Sigmoid colon (tissue), 7 donors: ENCODE data around the gene XPNPEP3. TPM values are rescaled to one million over a fixed set of nuclear protein-coding genes. Genes with fewer than 3 reads are reported as not detected.
A peak's percentile ranks its signal among the peaks of the same experiment; 100 is the strongest.

ENCODE experiments used
- DNase-seq: peaks from one replicate; pipeline ENCODE4 v3.0.0-alpha.2; 2019
- H3K27ac ChIP-seq, 4 donors: fragments of 200-600 bp; sonication (generic); one replicate each; pipeline ENCODE4 v1.5.1; 2016 to 2019; ENCODE audit warnings: mild to moderate bottlenecking in 1 of 4
- H3K27me3 ChIP-seq, 3 donors: fragments of 200-600 bp; sonication (generic); one replicate each; pipeline ENCODE4 v1.5.1; 2019; ENCODE audit warnings: mild to moderate bottlenecking in 1 of 3
- H3K36me3 ChIP-seq, 4 donors: fragments of 200-600 bp; sonication (generic); one replicate each; pipeline ENCODE4 v1.5.1; 2016 to 2019
- H3K4me1 ChIP-seq, 4 donors: fragments of 200-600 bp; sonication (generic); one replicate each; pipeline ENCODE4 v1.5.1; 2017 to 2019
- H3K4me3 ChIP-seq, 4 donors: fragments of 200-600 bp; sonication (generic); one replicate each; pipeline ENCODE4 v1.5.1; 2017 to 2019; ENCODE audit warnings: mild to moderate bottlenecking in 2 of 4, moderate library complexity in 1 of 4
- H3K9me3 ChIP-seq, 4 donors: fragments of 200-600 bp in 3 of 4; sonication (generic) in 3 of 4; one replicate each; pipeline versions ENCODE4 v1.5.1 to v1.6.1; 2013 to 2019
- EP300 ChIP-seq, 4 donors: sonication (generic); formaldehyde crosslinking; IDR thresholded peaks; one replicate each; pipeline ENCODE4 v1.6.1; 2017; ENCODE audit warnings: antibody characterized with exemption in 4 of 4
- POLR2A ChIP-seq, 2 donors: fragments of 450-650 bp; IDR thresholded peaks; one replicate each; pipeline ENCODE4 v1.6.1; 2016; ENCODE audit warnings: antibody characterized with exemption in 2 of 2, mild to moderate bottlenecking in 2 of 2, moderate library complexity in 2 of 2
- POLR2AphosphoS5 ChIP-seq, 4 donors: sonication (generic); formaldehyde crosslinking; IDR thresholded peaks; one replicate each; pipeline ENCODE4 v1.6.1; 2017; ENCODE audit warnings: antibody characterized with exemption in 4 of 4
- WGBS, 2 donors: extraction: QIAGEN DNeasy Blood & Tissue Kit; methylation state at CpG; one replicate each; pipeline ENCODE4 v1.1.7; 2013; 5-methylcytosine and 5-hydroxymethylcytosine counted together
- intact Hi-C: fragments of 100-400 bp; cut with DNase I; formaldehyde crosslinking; loops from one replicate; pipeline ENCODE4 v1.15.1; 2023
- polyA plus RNA-seq, 3 donors: library from polyadenylated mRNA; stranded (reverse); fragments of 200-250 nt; gene quantifications; one replicate each; pipeline ENCODE4 v1.2.3, GENCODE V29; 2013
- total RNA-seq, 4 donors: library from RNA; depleted of rRNA; stranded (reverse); fragments of >200 nt; gene quantifications; one replicate each; pipeline ENCODE4 v1.1.0, GENCODE V29; 2016
- TF ChIP-seq, protein P1 (sequence below), 4 experiments: fragments of 450-650 bp in 3 of 4; fragments of 200-600 bp in 1 of 4; IDR thresholded peaks; one replicate each; pipeline ENCODE4 v1.5.1; 2016 to 2019; ENCODE audit warnings: antibody characterized with exemption in 4 of 4, mild to moderate bottlenecking in 3 of 4, moderate library complexity in 2 of 4
- donor health status: healthy with polysubstance abuse.
- donor health status: Bipolar disorder and iron deficiency.
- donor health status: healthy.

Gene XPNPEP3
- total and polyA plus RNA-seq, 7 donors, result 3.9 to 13.6 (median 9.6) TPM

DNA sequence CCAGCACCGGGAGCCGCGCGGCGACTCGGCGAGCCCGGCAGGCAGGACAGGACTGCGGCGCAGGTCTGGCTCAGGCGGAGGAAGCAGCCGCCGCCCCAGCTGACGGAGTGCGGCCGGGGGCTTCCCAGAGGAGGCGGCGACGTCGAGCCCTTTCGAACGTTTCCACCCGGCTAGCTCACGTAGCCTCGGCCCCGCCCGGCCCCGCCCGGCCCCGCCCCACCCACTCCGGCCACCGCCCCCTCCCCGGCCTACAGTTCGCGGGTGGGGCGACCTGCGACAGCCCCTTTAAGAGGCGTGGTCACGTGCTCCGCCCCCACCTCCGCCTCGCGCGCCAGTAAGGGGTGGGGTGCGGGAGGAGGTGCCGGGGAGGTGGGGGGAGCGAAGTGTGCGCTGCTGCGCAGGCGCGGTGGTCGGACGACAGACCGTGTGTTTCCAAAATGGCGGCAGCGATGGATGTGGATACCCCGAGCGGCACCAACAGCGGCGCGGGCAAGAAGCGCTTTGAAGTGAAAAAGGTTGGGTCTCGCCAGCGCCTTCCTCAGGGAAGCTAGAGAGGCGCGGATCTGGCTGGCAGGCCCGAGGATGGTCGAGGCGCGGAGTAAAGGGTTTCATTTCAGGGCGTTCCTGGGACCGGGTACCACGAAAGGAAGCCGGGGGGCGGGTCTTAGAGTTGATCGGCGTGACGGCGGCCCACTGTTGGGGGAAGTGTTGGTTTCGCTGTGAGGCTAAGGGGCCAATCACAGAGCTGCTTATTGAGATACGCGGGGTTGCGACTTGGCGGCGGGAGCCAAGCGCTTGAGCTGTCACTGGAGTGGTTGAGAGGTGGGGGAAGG is 94.2 kb downstream of the XPNPEP3 start, which contains the start of gene RBX1:
TSS of gene RBX1 (plus strand) at position 417 of the 833 bp plus-strand sequence. CDS start at position 438, 21 bp downstream.
- intact Hi-C loops, result loop anchor here (1.0 to 2.0 kb wide), 3 partner anchors 70 to 140 kb away; partner anchors contain the start of genes ST13 and XPNPEP3
- H3K27me3 ChIP-seq, result no peaks in the 10 kb centered on the region
- H3K4me1 ChIP-seq, result peaks cover 0 to 38% (median 23%) of the 10 kb centered on the region in 4 donors

DNA sequence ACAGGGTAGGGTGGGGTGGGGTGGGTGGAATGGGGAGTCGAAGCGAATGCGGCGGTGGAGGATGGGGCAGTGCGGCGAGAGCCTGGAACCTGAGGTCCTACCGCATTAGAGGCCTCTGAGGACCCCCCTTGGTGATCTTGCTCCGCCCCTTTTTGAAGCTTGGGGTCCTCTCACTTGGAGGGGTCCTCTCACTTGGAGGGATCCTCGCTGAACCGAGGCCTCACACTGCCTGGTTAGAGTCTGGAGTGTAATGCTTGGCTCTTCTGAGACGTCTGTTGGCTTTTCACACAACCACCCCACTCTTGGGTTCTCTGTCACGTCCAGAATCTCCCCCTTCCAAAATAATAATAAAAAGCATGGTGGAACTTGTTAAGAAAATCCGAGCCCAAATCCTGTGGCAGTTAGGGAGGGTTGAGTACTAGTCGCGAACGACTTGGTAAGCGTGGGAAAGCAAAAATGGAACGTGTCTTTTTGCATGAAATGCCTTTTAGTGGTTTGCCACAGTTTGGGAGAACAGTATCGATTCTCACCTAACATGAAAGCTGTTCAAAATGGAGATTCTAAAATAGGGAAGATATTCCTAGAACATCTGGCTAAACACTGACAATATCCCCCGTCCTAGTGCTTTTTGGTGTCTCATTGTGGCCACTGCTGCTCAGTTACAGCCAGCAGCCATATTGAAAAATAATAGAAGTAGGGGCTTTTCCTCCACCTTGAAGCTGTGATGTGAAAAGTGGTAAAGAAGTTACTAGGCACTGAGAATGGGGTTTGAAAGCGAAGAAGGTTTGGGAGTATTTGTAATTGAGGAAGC is 95.1 kb downstream of the XPNPEP3 start:
- H3K27me3 ChIP-seq, result no peaks in the 10 kb centered on the region
- 4 to 5% methylated on average over 21 of the region's 21 CpGs for WGBS, 2 donors
- H3K9me3 ChIP-seq, result no peaks in the 10 kb centered on the region
- H3K27ac ChIP-seq, result peak overlapping the region; percentile 96 to 98 (median 97)
- TF ChIP-seq POLR2AphosphoS5 (IDR thresholded peaks at IDR 0.05), result no peak
- TF ChIP-seq, protein P1, sequence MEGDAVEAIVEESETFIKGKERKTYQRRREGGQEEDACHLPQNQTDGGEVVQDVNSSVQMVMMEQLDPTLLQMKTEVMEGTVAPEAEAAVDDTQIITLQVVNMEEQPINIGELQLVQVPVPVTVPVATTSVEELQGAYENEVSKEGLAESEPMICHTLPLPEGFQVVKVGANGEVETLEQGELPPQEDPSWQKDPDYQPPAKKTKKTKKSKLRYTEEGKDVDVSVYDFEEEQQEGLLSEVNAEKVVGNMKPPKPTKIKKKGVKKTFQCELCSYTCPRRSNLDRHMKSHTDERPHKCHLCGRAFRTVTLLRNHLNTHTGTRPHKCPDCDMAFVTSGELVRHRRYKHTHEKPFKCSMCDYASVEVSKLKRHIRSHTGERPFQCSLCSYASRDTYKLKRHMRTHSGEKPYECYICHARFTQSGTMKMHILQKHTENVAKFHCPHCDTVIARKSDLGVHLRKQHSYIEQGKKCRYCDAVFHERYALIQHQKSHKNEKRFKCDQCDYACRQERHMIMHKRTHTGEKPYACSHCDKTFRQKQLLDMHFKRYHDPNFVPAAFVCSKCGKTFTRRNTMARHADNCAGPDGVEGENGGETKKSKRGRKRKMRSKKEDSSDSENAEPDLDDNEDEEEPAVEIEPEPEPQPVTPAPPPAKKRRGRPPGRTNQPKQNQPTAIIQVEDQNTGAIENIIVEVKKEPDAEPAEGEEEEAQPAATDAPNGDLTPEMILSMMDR (IDR thresholded peaks at IDR 0.05), result no peak
- peak in 1 of 2 donors; percentile 40 for TF ChIP-seq POLR2A (IDR thresholded peaks at IDR 0.05)
- intact Hi-C loops, result loop anchor here (1.0 to 2.0 kb wide), 3 partner anchors 69 to 139 kb away; partner anchors contain the start of genes ST13 and XPNPEP3
- peaks cover 0 to 37% (median 12%) of the 10 kb centered on the region in 4 donors for H3K36me3 ChIP-seq
- peaks cover 0 to 38% (median 23%) of the 10 kb centered on the region in 4 donors for H3K4me1 ChIP-seq
- H3K4me3 ChIP-seq, result peak overlapping the region; percentile 72 to 86 (median 80)
- no peak for DNase-seq

More for the DNA sequence above, 94.2 kb downstream of the XPNPEP3 start, which contains the start of gene RBX1:
- H3K36me3 ChIP-seq, result peaks cover 0 to 29% (median 8%) of the 10 kb centered on the region in 4 donors
- peak within 1 kb of the TSS; percentile 96 to 98 (median 97) for H3K27ac ChIP-seq
- no peaks in the 10 kb centered on the region for H3K9me3 ChIP-seq
- peak within 1 kb of the TSS; percentile 72 to 86 (median 80) for H3K4me3 ChIP-seq
- peak; percentile 25 to 39 for TF ChIP-seq POLR2A (IDR thresholded peaks at IDR 0.05)
- peak; percentile 72 to 86 (median 82) for TF ChIP-seq POLR2AphosphoS5 (IDR thresholded peaks at IDR 0.05)
- TF ChIP-seq, protein P1 (IDR thresholded peaks at IDR 0.05), result no peak
- TF ChIP-seq EP300 (IDR thresholded peaks at IDR 0.05), result peak in 1 of 4 donors; percentile 79
- DNase-seq, result peak; percentile 99
- WGBS, 2 donors, result 0 to 1% methylated on average over 86 of the region's 86 CpGs

DNA sequence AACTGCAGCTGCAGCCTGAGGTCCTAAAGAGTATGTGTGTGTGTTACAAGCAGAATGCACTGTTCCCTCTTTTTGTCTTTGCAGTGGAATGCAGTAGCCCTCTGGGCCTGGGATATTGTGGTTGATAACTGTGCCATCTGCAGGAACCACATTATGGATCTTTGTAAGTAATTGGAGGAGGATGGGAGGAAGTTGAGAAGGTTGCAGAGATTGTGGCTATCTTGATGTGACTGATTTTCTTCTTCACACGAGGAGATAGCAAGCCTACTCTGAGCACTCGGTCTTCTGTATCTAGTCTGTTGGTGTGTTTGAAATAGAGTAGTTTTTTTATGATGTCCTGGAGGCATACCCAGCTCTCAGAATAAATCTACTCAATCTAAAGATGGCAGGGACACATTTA is 96.5 kb downstream of the XPNPEP3 start:
- peaks cover 0 to 46% (median 18%) of the 10 kb centered on the region in 4 donors for H3K36me3 ChIP-seq
- no peak overlapping the region for H3K4me3 ChIP-seq
- H3K4me1 ChIP-seq, result peaks cover 0 to 38% (median 23%) of the 10 kb centered on the region in 4 donors
- intact Hi-C loops, result no loop called here
- H3K9me3 ChIP-seq, result no peaks in the 10 kb centered on the region
- TF ChIP-seq EP300 (IDR thresholded peaks at IDR 0.05) (no peak), POLR2A (IDR thresholded peaks at IDR 0.05) (no peak), POLR2AphosphoS5 (IDR thresholded peaks at IDR 0.05) (no peak)
- TF ChIP-seq, protein P1 (IDR thresholded peaks at IDR 0.05), result no peak
- H3K27ac ChIP-seq, result no peak overlapping the region
- 66 to 72% methylated on average over 2 of the region's 2 CpGs for WGBS, 2 donors
- no peaks in the 10 kb centered on the region for H3K27me3 ChIP-seq
- DNase-seq, result no peak

DNA sequence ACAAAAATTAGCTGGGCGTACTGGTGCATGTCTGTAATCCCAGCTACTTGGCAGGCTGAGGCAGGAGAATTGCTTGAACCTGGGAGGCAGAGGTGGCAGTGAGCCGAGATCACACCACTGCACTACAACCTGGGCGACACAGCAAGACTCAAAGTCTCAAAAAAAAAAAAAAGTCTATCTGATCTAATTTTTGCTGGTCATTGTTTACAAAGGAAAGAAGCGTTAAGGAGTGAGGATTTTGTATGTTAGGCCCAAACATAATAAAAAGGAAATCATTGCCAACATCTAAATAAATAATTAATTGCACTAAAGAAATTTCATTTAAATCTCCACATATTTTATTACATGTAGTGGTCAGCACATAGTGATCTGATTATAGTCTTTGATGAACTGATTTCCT is 97.2 kb downstream of the XPNPEP3 start:
- Histone ChIP-seq H3K4me1 (peaks cover 0 to 38% (median 23%) of the 10 kb centered on the region in 4 donors), H3K27me3 (no peaks in the 10 kb centered on the region), H3K9me3 (no peaks in the 10 kb centered on the region), H3K27ac (no peak overlapping the region), H3K36me3 (peaks cover 0 to 46% (median 18%) of the 10 kb centered on the region in 4 donors), H3K4me3 (no peak overlapping the region)
- TF ChIP-seq POLR2AphosphoS5 (IDR thresholded peaks at IDR 0.05) (no peak), POLR2A (IDR thresholded peaks at IDR 0.05) (no peak), EP300 (IDR thresholded peaks at IDR 0.05) (no peak)
- TF ChIP-seq, protein P1 (IDR thresholded peaks at IDR 0.05), result no peak
- 90% methylated on average over 4 of the region's 4 CpGs for WGBS, 2 donors
- intact Hi-C loops, result no loop called here
- DNase-seq, result no peak
